GM12878 (cell line): ENCODE data around the gene MMP14.

Experiments used
- MYC ChIP-seq: IDR thresholded peaks from 2 replicates; pipeline ENCODE4 v1.6.1; 2011; ENCODE audit warnings: mild to moderate bottlenecking, low read length, moderate library complexity, inconsistent platforms; ENCODE audit not compliant: insufficient read depth, insufficient replicate concordance, insufficient read length, severe bottlenecking
- PAX5 ChIP-seq: IDR thresholded peaks from 2 replicates; pipeline ENCODE4 v1.6.1; 2011; ENCODE audit warnings: low read depth, low read length, borderline replicate concordance
- RAD51 ChIP-seq: fragments of 450-650 bp; IDR thresholded peaks from 2 replicates; pipeline ENCODE4 v1.6.1; 2016; ENCODE audit warnings: moderate library complexity, mild to moderate bottlenecking, inconsistent platforms
- RUNX3 ChIP-seq: IDR thresholded peaks from 2 replicates; pipeline ENCODE4 v1.6.1; 2012; ENCODE audit warnings: low read length, inconsistent platforms

DNA sequence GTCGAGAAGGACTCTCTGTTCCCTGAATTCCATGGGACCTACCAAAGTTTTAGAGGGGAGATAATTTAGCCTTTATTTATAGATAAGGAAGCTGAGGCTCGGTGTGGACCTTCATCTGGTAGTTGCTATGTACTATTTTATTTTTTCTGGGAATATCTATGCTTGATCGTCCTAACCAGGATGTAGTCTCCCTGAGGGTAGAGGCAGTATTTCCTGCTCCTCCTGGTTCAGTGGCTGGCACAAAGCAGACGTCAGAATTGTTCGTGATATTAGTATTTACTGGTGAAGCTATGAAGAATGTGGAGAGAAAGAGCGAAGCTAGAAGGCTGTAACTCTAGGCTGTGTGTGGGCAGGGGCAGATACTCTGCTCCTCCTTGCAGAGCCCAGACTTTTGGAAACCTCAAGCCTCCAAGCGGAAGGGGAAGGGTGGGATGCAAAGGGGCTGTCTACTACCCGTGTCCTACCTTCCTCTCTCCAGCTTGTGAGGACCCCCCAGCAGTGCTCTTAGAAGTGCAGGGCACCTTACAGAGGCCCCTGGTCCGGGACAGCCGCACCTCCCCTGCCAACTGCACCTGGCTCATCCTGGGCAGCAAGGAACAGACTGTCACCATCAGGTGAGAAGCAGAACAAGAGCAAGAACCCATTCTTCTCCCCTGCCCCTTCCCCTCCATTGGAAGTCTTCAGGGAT is 36.6 kb downstream of the MMP14 start:
- no peak for TF ChIP-seq PAX5
- no peak for TF ChIP-seq RUNX3
- TF ChIP-seq RAD51, result no peak
- no peak for TF ChIP-seq MYC
